Frontal cortex (tissue), 4 donors: ENCODE results near the gene CYP4B1. TPM values are rescaled to one million over a fixed set of nuclear protein-coding genes. Genes with fewer than 3 reads are reported as not detected.

Experiments used
- DNase-seq, 2 donors: peaks; one replicate each; pipeline ENCODE4 v3.0.0; 2012; ENCODE audit warnings: low spot score in 2 of 2
- FAIRE-seq: peaks from 2 replicates; lab custom pipeline; 2012; peaks lifted over from hg19 to GRCh38; lab: Jason Lieb, UNC
- total RNA-seq: library from RNA; depleted of rRNA; stranded (reverse); fragments of >200 nt; gene quantifications from one replicate; pipeline ENCODE4 v1.2.3, GENCODE V29; 2014
- donor health status: control.
- donor health status: control.
- donor health status: control.

The CYP4B1 gene
- total RNA-seq, 1 donor from 2014 or later: not detected

DNA sequence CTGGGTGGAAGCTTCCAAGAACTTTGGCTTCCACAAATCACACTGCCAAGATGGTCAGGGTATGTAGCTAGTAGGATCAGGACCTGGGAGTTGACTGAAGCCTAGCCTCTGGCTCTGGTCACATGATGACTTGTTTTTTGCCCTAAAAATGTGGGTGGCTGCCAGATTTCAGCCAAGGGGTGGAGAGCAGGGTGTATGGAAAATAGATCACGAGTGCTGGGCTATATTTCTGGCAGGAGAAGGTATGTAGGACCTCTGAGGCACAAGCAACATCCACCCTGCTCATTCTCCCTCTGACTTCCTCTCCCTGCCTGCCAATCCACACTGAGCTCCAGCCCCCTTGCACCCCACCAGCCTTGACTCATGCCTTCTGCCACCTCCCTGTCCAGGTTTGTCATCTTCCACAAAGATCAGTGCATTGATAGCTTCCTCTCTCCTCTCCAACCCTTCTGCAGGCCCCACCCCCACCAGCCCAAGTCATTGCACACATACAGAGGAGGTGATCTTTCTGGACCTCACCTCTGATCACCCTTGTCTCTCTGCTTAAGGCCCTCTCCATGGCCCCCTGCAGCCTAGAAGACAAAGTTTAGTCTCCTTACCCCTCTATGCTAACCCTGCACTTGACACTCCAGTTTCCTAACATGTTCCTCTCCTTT is 8.3 kb upstream of the CYP4B1 start:
- FAIRE-seq (no peak), DNase-seq (no peak)

DNA sequence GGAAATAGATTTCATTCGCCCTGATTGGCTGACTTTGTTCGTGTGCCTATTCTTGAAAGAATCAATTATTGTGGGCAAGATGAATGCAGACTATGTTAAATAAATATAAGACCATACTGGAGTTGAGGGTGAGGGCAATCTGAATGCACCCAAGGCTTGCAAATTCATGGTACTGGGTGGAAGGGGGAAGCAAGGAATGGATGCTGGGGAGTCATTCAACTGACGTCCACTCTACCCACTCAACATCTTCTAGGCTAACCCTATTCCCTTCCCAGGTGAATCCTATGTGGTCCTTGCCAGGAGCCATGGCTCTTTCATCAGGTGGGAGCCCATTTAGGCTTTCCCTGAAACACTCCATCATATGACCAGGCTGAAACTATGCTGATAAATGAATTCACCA is 5.7 kb upstream of the CYP4B1 start:
- DNase-seq (no peak), FAIRE-seq (no peak)

DNA sequence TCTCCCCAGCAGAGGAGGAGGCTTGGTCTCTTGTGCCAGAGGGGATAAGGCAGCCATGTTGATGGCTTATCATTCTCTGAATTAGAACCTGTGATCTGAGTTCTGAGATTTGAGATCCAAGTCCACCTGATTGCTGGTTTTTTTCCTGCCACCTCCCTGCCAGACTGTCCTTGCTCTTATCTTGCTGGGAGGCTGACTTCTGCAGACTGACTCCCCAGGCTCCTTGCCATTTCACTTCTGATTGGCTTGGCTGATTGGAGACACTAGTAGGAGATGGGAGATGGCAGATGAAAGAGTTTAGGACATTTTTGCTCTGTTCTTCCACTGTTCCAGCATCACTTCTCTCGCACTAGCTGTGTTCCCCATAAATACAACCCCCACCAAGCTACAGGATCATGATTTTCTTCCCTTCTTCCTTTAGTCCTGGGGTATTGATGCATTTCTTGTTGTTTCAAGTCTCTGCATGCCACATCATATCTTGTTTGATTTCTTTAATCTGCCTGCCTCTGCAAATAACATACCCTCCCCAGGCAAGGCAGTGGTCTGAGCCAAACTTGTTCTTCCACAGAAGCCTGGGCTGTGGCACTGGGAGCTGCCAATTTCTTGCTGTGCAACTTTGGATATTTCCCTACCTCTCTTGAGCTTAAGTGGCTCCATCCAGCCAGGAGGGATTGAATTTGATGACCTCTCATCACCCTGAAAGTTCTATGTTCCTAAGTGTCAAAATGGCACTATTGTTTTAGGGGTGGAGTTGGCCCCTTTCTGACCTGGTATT is 963 bp upstream of the CYP4B1 start:
- DNase-seq: no peak
- FAIRE-seq: no peak

DNA sequence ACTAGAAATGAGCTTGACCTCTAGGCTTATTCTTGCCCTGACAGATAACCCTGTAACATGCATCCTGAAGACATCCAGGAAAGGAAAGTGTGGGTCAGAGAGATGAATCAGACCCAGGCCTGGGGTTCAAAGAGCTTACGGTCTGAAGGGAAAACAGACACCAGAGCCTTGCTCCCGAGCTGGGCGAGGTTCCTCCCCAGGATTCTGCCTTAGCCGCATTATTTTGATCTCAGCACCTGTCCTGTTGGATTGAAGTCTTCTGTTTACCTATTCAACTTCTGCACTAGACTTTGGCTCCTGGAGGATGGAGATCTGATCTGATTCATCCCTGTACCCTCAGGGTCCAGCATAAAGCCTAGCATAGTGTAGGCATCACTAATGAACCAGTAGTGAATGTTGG is 1.9 kb downstream of the CYP4B1 start:
- FAIRE-seq (no peak), DNase-seq (no peak)

DNA sequence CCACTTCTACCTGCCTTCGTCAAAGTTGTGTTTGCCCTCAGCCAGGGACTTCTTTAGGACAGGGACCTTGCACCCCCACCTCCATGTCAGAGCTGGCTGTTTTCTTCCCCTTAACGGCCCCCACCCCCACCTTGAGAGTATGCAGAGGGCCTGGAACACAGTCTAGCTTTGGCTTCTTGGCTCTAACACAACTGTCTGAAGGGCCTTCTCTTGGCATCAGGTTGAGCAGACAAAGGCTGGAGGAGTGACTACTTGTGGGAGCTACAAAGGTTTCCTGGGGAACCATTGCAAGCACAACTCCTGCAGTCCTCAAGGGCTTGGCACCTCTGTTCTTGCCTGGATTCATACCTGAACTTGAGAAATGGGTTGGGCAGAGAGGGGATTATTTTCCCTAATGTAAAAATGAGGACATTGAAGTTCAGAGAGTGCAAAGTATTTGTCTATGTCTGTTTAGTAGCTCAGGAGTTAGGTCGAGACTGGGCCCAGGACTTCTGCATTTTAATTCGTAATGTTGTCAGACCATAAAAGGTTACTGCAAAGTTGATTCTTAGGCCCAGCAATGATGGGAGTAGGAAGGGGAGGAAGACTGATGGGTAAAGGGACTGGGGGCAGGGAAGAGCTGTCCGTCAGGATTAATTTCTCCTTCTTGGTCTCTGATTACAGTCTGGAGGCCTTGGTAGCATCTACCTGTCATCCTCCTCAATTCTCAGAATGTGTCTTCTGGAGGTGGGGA is 2.6 kb downstream of the CYP4B1 start:
- DNase-seq: no peak
- no peak for FAIRE-seq

DNA sequence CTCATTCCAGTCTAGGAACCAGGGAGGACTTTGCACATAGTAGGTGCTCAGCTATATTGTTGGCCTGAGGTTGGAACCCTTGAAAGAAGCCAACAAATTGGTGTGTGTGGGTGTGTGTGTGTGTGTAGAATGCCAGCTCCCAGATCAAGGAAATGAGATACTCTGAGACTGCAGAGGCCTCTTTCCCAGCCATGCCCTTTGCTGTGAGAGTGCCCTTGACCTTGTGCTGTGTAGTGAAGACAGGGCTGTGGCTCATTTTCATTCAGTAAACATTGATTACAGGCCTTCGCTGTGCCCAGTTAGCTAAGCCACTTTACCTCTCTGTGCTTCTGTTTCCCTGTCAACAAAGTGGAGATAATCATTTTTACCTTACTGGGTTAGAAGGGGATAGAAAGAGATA is 3.2 kb downstream of the CYP4B1 start:
- no peak for FAIRE-seq
- no peak for DNase-seq

DNA sequence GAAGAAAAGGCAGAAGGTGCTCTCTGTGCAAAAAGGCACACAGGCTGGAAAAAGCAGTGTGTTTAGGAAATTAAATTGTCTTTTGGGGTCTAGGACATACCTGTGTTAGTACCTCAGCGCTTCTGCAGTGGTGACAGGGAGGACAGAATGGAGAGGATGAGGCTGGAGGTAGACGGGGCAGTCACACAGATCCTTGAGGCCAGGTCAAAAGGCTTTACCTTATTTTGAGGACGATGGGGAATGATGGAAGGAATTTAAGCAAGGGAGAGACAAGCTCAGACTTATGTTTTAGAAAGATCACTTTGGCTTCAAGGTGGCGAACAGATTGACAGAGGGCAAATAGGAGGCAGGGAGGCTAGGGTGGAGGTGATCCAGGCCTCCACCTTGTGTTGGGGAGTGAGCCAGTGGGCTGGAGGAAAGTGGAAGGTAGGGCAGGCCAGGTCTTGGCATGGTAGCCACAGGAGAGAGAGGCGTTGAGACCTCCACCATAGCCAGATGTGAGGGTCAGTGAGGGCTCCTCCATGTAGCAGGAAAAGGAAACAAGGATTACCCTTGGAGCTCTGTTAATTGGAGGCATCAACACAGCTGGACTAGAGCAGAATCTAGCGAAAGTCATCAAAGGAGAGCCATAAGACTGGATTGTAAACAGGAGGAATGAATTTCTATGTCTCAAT is 4.2 kb downstream of the CYP4B1 start:
- DNase-seq (no peak), FAIRE-seq (no peak)

DNA sequence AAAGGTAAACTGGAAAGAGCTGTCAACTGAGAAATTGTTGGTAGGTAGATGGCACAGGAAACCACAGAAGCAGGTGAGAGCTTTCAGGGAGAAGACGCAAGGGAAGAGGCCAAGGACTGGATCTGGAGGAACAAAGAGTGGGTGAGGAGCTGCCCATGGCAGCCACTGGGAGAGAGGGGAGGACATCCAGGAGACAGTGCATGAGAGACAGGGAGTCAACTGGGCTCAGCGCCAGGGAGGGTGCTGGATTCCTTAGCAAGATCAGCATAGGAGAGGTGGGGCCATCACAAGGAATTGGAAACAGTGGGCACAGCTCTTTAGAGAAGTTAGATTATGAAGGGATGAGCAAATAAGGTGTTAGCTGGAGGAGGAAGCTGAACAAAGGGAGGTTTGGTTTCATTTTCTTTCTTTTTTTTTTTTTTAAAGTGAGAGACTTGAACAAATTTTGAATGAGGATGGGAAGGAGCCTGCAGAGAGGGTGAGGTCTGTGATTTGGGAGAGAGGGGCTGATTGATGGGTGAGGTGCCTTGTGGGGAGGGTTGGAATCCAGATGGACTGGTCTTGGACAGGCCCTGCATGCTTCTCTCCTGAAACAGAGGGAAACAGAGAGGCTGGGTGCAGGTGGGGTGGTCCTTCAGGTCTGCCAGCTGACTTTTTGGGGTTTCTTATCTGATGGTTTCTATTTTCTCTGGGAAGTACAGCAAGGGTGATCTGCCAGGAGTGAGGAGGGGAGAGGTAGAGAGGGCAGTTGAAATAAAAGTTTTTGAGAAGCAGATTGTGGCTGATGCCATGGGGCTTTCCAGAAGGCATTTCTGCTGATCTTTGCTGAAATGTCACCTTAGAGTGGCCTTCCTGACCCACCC is 5.4 kb downstream of the CYP4B1 start:
- FAIRE-seq: no peak
- DNase-seq: no peak

DNA sequence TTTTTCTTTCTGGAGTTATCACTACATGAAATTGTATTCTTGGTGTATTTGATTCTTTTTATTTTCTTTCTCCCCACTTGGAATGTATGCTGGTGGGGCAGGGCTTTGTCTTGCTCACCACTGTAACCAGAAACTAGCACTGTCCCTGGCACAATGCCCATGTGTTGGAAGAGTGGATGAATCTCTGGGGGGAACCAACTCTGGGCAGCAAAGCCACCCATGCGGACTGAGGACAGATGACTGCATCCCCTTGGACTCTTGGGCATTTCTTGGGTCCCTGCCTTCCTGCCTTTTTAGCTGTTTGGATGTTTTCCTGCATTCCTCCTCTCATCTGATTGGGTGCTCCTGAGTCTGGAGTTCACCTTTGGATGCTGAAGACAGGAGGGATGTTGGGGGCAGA is 6.1 kb downstream of the CYP4B1 start:
- FAIRE-seq (no peak), DNase-seq (no peak)

DNA sequence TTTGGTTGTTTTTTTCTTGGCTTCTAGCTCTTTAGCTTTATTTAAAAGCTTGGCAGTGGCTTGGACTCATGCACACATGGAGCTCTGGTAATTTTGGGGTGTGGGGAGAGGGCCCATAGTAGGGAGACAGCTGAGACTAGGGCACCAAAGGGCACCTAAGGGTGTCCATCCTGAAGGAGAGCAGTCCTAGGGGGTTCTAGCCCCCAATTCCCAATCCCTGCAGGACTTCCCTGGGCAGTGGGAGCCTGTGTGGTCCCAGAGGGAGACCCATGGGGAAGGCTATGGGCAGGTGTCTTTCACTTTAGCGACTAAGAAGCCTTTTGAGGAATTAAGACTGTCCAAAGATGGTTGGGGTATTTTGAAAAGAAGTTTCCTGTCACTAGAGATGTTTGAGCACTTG is 6.9 kb downstream of the CYP4B1 start:
- DNase-seq (no peak), FAIRE-seq (no peak)

DNA sequence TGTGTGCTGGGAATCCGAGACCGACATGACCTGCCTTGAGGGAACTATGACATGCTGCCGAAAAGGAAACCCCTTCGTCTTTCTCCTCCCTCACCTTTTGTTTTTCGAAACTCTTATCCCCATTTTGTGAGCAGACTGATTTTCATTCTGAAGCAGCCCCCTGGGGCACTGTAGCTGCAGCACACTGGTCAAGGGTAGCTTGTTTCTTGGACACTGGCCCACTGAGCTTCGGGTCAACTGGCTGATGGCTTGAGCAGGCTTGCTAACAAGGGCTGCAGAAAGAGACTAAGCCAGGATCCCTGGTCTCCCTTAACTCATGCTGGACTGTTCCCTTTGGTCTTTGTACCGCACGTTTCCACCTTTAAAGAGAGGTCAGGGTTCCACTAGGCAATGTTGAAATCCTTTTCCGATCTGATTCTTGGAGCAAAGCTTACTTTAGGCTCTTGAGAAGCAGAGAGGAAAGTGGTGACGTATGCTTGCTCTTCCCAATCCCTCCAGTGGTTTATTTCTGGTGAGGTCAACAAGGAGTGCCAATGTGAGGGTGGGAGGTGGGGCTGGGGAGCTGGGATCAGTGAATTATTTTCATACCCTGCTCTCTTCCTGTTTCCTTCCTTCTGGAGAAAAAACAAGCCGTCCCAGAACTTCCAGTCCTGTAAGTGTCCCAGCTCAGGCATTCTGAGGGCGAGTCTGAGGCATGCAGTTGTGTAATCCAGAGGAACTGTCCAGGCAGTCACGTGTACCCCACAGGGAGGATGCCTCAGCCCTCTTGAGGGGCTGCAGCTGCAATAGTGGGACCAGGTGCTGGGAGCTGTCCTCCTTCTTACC is 7.6 kb downstream of the CYP4B1 start:
- FAIRE-seq: no peak
- DNase-seq: peak in 1 of 2 donors; percentile 28

DNA sequence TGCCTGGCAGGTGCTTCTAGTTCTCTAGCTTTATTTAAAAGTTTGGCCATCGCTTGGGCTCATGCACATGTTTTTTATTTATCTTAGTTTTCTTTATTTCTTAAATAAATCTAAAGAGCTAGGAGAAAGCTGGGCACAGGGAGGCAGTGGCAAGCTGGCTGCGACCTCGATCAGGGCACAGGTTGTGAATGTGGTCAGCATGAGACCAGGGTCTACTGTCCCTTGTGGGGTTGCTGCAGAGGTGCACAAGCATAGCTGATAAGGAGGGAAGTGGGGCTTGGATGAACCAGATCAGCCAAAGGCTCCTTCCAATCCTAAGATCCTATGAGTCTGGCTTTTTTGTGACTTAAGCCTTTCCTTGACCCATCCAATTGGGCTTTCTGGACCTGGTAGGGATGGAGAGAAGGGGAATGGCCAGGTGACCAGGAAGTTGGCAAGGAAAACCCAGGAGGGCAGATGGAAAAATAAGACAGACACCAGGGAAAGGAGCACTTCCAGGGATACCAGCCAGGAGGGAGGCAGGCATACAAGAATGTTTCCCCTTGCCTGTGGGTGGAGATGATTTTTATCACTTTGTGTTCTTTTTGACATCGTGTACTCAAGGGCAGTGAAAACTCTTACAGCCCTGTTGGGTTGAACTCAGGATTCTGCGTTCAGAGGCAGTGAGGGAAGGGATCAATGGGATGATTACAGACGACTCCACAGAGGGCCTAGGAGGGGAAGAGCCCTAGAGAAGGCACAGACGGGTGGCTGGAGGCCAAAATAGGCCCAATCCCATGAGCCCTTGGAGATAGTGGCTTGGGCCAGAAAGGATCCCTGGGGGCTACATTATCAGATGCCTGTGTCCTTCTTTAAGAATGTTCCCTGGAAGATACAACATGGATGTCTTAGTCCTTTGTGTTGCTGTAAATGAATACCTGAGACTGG is 8.5 kb downstream of the CYP4B1 start:
- no peak for FAIRE-seq
- DNase-seq: no peak

DNA sequence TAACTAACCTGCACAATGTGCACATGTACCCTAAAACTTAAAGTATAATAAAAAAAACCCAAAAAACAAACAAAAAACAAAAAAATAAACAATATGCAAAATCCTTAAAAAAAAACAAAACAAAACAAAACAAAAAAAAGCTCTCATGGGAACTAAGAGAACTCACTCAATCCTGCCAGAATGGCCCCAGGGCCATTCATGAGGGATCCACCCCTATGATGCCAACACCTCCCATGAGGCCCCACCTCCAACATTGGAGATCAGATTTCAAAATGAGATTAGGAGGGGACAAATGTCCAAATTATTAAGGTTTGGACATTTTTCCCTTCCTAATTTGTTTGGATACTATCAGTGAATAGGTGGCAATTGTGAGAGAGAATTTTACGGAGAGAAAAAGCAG is 10.2 kb downstream of the CYP4B1 start:
- no peak for FAIRE-seq
- DNase-seq: no peak

DNA sequence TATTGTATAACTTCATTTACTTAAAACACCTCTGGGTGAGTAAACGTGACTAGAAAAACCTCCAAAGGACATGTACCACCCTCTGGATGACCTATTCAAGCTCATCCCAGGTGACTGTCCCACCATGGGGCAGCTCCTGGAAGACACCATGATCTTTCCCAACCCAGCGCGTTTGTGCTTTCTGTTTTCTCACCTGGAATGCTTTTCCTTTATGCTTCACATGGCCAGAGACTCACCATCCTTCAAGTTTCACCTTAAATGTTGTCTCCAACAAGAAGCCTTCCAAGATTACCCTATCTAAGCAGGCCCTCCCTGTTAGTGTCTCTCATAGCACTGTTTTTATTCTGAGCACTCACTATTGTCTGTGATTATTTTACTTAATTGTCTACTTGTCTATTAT is 11.1 kb downstream of the CYP4B1 start:
- DNase-seq (no peak), FAIRE-seq (no peak)

DNA sequence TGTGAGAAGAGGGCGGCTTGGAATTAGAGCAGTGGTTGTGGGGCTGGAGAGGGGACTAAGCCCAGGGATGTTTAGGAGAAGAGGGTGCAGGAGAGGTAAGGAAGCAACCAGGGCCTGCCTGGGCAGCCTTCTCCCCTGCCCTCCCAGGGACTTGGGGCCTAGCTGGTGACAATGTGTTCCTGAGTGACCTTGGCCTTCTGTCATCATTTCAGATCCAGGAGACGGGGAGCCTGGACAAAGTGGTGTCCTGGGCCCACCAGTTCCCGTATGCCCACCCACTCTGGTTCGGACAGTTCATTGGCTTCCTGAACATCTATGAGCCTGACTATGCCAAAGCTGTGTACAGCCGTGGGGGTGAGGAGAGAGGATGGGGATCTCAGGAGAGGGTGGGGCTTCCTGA is 11.8 kb downstream of the CYP4B1 start:
- DNase-seq (no peak), FAIRE-seq (no peak)

DNA sequence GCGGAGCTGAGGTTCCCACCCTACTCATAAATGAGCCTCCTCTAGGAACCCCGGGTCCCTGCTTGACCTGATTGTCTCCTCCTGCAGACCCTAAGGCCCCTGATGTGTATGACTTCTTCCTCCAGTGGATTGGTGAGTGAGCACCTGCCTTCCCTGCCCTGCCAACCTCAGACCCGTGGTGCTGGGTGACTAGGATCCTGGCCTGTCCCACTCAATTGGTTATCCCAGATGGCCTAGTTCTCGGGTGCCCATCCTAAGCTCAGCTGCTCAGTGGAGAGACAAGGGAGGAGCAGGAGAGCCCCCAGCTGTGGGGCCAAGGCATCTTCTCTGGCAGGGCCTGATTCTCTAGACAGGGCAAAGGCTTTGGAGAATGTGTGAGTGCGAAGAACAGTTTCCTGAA is 12.2 kb downstream of the CYP4B1 start:
- FAIRE-seq (no peak), DNase-seq (no peak)

DNA sequence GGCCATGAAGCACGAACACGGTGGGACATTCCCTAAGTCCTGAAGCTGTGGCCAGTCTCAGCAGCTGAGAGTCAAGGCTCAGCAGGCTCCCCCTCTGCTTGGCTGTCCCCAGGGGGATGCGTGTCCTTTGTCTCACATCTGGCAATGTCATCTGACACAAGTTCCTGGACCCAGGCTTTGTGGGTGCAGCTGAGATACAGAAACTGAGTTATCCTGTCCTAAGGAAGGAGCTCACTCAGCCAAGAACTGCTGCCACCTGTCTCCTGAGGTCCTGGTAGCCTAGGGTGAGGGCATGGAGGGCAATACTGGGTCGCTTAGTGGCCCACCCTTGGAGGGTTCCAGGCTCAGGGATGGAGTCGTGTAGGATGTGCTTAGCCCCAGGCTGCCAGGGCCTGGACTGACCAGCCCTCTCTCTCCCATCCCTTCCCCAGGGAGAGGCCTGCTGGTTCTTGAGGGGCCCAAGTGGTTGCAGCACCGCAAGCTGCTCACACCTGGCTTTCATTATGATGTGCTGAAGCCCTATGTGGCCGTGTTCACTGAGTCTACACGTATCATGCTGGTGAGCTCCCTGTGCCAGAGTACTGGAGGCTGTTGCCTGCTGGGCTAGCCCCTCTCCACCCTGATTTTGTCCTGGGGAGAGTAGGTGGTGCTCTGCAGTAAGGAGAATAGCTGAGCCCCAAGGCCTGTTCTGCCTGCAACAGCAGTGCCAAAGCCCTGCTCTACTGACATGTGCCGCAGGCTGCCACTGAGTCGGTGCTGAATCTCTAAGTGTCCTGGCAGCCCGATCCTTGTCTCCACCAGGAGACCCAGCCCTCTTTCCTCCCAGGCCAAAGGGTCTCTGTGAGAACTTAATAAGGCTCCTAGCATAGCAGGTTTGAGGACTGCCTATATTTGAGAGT is 13.5 kb downstream of the CYP4B1 start:
- FAIRE-seq (no peak), DNase-seq (no peak)
